ENCODE results near the gene PRKCZ. TPM values are rescaled to one million over a fixed set of nuclear protein-coding genes. Genes with fewer than 3 reads are reported as not detected.

PRKCZ gene
- total RNA-seq, 1 experiment from 2014 or later: 1.9 TPM

DNA sequence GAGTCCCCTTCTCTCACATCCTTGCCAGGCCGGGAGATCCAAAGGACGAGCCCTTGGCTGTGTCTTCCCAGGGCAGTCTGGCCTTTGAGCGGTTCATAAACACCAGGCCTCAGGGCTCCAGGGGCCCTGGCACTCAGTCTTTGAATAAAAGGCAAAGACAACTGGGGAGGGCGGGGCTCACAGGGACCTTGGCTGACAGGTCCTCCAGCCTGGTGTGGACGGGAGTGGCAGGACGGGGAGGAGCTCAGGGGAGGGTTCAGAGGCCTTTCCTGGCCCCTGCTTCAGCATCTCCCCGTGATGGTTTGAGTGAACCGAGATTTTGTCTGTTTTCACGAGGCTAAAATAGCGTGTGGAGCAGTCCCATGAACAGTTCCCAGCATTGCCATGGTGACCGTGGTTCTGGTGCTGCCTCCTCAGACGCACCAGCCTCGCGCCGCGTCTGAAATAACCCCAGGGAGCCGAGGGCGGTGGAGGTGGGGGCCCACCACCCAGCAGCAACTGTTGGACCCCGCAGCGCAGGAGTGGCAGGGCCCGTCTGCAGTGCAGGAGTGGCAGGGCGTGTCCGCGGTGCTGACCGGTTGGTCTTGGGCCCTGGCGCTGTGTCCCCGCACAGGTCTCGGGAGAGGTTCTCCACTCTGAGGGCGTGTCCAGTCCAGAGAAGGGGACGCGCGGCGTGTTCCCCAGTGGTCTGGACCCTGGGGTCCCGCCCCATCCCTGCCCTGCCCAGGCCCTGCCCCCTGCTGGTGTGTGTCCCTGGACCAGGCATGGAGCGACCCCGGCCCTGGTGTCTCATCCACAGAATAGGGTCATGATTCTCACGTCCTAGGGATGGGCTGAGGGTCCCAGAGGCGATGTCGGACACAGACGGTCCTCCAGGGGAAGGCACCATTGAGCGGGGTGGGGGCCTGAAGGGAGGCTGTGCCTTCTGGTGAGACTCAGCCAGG lies 7.1 kb upstream of the PRKCZ start:
- no TSS peak for BruUV-seq (replicated peaks)
- TF ChIP-seq, protein P1, sequence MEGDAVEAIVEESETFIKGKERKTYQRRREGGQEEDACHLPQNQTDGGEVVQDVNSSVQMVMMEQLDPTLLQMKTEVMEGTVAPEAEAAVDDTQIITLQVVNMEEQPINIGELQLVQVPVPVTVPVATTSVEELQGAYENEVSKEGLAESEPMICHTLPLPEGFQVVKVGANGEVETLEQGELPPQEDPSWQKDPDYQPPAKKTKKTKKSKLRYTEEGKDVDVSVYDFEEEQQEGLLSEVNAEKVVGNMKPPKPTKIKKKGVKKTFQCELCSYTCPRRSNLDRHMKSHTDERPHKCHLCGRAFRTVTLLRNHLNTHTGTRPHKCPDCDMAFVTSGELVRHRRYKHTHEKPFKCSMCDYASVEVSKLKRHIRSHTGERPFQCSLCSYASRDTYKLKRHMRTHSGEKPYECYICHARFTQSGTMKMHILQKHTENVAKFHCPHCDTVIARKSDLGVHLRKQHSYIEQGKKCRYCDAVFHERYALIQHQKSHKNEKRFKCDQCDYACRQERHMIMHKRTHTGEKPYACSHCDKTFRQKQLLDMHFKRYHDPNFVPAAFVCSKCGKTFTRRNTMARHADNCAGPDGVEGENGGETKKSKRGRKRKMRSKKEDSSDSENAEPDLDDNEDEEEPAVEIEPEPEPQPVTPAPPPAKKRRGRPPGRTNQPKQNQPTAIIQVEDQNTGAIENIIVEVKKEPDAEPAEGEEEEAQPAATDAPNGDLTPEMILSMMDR (conservative IDR thresholded peaks at IDR 0.05; ENCODE audit: low read depth, low read length): no peak
- no peak for TF ChIP-seq EZH2 (IDR thresholded peaks at IDR 0.05; ENCODE audit: borderline replicate concordance, low read depth, low read length, poor library complexity, severe bottlenecking)
- ChIA-PET CTCF (interaction anchor here (0.6 to 2.1 kb wide), 2 partner anchors 81 to 137 kb away, joined by 4 to 23 read pairs; no protein-coding TSS in a partner anchor), POLR2A (ENCODE audit: low non-redundant PET) (no interaction called here)
- Histone ChIP-seq H3K4me1 (ENCODE audit: insufficient read depth, low read length, poor library complexity, severe bottlenecking) (peaks cover 5% of the 10 kb centered on the region), H3K27ac (ENCODE audit: low read depth, low read length, poor library complexity, severe bottlenecking) (no peak overlapping the region), H3K4me3 (ENCODE audit: low read depth, low read length, poor library complexity, severe bottlenecking) (no peak overlapping the region), H3K27me3 (replicated peaks; ENCODE audit: insufficient read depth, low read depth, low read length, poor library complexity) (no peaks in the 10 kb centered on the region), H3K9me3 (ENCODE audit: low read depth, low read length, poor library complexity, severe bottlenecking) (no peaks in the 10 kb centered on the region), H3K36me3 (ENCODE audit: insufficient read depth, low read length, poor library complexity, severe bottlenecking) (no peaks in the 10 kb centered on the region)
- DNase-seq (ENCODE audit: low spot score): no peak
- intact Hi-C loops (cut with micrococcal nuclease; ENCODE audit: unreplicated experiment): no loop called here

DNA sequence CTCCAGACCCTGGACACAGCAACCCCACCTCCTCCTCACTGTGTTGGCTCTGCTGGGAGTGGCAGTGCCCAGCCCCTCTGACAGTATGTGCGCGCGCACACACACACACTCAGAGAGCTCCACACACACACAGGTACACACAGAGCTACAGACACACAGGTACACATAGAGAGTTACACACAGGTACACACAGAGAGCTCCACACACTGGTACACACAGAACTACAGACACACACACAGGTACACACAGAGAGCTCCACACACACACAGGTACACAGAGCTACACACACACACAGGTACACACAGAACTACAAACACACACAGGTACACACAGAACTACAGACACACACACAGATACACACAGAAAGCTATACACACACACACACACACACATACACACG lies 6.3 kb upstream of the PRKCZ start:
- no TSS peak for BruUV-seq (replicated peaks)
- Histone ChIP-seq H3K4me3 (ENCODE audit: low read depth, low read length, poor library complexity, severe bottlenecking) (no peak overlapping the region), H3K27me3 (replicated peaks; ENCODE audit: insufficient read depth, low read depth, low read length, poor library complexity) (peaks cover 3% of the 10 kb centered on the region), H3K36me3 (ENCODE audit: insufficient read depth, low read length, poor library complexity, severe bottlenecking) (no peaks in the 10 kb centered on the region), H3K27ac (ENCODE audit: low read depth, low read length, poor library complexity, severe bottlenecking) (no peak overlapping the region), H3K9me3 (ENCODE audit: low read depth, low read length, poor library complexity, severe bottlenecking) (no peaks in the 10 kb centered on the region), H3K4me1 (ENCODE audit: insufficient read depth, low read length, poor library complexity, severe bottlenecking) (peaks cover 5% of the 10 kb centered on the region)
- intact Hi-C loops (cut with micrococcal nuclease; ENCODE audit: unreplicated experiment): no loop called here
- ChIA-PET POLR2A (ENCODE audit: low non-redundant PET) (no interaction called here), CTCF (interaction anchor here (0.6 to 2.1 kb wide), 5 partner anchors 25 to 843 kb away, joined by 4 to 23 read pairs (median 5); partner anchors contain the start of gene GABRD)
- TF ChIP-seq, protein P1 (conservative IDR thresholded peaks at IDR 0.05; ENCODE audit: low read depth, low read length): no peak
- no peak for TF ChIP-seq EZH2 (IDR thresholded peaks at IDR 0.05; ENCODE audit: borderline replicate concordance, low read depth, low read length, poor library complexity, severe bottlenecking)
- DNase-seq (ENCODE audit: low spot score): no peak

GRCh38 chr1:2044510-2045319 lies 5.5 kb upstream of the PRKCZ start:
- H3K4me3 ChIP-seq (ENCODE audit: low read depth, low read length, poor library complexity, severe bottlenecking): peak overlapping the region; percentile 24
- POLR2A ChIA-PET (ENCODE audit: low non-redundant PET): no interaction called here
- BruUV-seq (replicated peaks): no TSS peak
- peak; percentile 78 for DNase-seq (ENCODE audit: low spot score)
- no peak overlapping the region for H3K27ac ChIP-seq (ENCODE audit: low read depth, low read length, poor library complexity, severe bottlenecking)
- intact Hi-C loops (cut with micrococcal nuclease; ENCODE audit: unreplicated experiment): loop anchor here (1.0 kb wide), 2 partner anchors 84 to 100 kb away; no protein-coding TSS in a partner anchor
- H3K4me1 ChIP-seq (ENCODE audit: insufficient read depth, low read length, poor library complexity, severe bottlenecking): peaks cover 5% of the 10 kb centered on the region
- H3K9me3 ChIP-seq (ENCODE audit: low read depth, low read length, poor library complexity, severe bottlenecking): no peaks in the 10 kb centered on the region
- CTCF ChIA-PET: interaction anchor here (0.6 to 2.1 kb wide), 8 partner anchors 8 to 842 kb away, joined by 3 to 23 read pairs (median 4); partner anchors contain the start of gene GABRD
- H3K27me3 ChIP-seq (replicated peaks; ENCODE audit: insufficient read depth, low read depth, low read length, poor library complexity): peaks cover 12% of the 10 kb centered on the region
- H3K36me3 ChIP-seq (ENCODE audit: insufficient read depth, low read length, poor library complexity, severe bottlenecking): no peaks in the 10 kb centered on the region
- no peak for TF ChIP-seq EZH2 (IDR thresholded peaks at IDR 0.05; ENCODE audit: borderline replicate concordance, low read depth, low read length, poor library complexity, severe bottlenecking)
- TF ChIP-seq, protein P1 (conservative IDR thresholded peaks at IDR 0.05; ENCODE audit: low read depth, low read length): peak; percentile 73
